ENCODE measurements around the gene ABHD1.

Gene ABHD1

DNA sequence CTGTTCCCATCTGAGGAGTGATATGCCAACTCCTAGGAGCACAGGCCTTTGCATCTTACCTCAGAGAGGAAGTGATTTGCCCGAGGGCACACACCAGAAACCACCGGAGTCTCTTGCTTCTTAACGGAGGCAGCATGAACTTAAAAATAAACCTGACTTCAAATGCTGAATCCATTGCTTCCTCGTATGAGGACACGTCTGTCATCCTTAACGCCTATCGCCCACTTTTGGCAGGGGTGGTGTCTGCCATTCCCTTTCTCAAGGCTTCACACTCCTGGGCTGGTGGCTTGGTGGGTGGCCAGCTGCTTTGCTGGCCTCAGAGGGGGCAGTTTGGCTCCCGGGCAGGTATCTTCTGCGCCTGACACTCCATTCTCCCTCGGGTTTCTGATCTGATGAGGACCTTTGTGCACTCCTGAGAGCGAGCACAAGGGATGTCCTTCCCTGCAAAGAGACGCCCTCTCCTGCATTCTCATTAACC, 11.9 kb downstream of the ABHD1 start:
- DNase-seq (ENCODE audit: low read depth in 2 of 2): no peak

DNA sequence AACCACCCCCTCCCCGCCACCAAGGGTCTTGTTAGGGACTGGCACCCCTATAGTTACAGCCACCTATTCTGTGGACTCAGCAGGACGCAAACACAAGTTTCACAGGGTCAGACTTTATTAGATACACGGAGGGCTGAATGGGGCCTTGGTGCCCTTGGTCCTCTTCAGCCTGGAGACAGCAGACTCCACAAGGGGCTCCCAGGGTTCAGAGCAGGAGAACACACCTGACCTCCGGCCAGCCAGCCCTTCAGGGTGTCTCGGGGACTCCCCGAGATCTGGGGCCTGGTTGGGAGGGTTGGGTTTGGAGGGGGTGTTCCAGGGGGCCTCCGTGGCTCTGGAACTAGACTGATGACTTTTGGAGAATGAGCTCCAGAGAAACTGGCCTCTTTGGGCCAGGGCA, 13.1 kb downstream of the ABHD1 start:
- no peak for DNase-seq (ENCODE audit: low read depth in 2 of 2)

DNA sequence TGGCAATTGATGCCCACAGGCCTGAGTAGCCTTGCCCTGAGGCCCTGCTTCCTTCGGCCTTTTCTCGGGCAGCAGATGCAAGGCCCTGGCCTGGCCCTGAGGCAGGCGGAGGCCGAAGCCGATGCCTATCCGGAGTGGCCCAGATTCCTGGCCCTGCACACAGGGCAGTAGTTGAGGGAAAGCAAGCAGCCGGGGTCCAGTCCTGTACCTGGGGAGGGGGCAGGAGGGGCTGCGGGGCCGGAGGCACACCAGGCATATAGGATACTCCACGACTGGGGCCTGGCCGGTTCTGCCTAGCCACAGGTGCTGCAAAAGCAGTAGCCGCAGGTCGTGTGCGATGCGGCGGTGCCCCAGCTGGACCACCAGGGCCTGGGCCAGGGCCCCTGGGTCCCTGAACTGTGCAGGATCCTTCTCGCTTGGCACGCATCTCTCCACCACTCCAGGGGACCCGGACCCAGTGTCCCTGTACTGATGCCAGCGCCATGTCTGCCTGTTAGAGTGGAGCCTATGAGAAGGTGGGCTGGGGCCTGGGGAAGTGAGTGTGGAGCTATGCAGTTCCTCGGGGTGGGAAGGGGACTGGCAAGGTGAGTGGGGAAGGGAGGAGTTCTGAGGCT, 13.8 kb downstream of the ABHD1 start:
- DNase-seq (ENCODE audit: low read depth in 2 of 2): no peak

- DNase-seq (ENCODE audit: low read depth in 2 of 2): no peak
Observed at GRCh38 chr2:27138111-27138510, 14.5 kb downstream of the ABHD1 start.

GRCh38 chr2:27139310-27139709, 15.7 kb downstream of the ABHD1 start, which contains the start of gene PRR30:
Gene PRR30, minus strand, starts transcription at chr2:27139410. Its CDS starts 1,081 bp downstream, at chr2:27138329.
- DNase-seq (ENCODE audit: low read depth in 2 of 2): no peak

- no peak for DNase-seq (ENCODE audit: low read depth in 2 of 2)
Observed at GRCh38 chr2:27143285-27143684, 19.7 kb downstream of the ABHD1 start.

GRCh38 chr2:27145682-27146081, 22.1 kb downstream of the ABHD1 start:
- DNase-seq (ENCODE audit: low read depth in 2 of 2): no peak

DNA sequence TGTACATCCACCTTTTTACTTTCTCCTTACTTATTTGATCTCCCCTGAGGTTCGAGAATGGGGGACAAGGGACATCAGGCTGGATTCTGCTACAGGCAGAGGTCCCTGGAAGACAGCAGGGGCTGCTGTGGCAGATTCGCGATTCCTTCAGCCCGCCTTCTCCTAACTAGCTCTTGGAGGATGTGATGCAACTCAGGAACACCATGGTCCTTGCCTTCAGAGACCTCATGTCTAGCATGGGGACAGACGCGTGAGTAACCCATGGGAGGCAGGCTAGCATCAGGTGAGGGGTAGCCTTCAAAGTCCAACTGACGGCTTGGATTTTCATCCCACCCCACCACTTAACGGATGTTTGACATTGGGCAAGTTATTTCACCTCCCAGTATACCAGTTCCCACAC, 24.3 kb downstream of the ABHD1 start:
- no peak for DNase-seq (ENCODE audit: low read depth in 2 of 2)

DNA sequence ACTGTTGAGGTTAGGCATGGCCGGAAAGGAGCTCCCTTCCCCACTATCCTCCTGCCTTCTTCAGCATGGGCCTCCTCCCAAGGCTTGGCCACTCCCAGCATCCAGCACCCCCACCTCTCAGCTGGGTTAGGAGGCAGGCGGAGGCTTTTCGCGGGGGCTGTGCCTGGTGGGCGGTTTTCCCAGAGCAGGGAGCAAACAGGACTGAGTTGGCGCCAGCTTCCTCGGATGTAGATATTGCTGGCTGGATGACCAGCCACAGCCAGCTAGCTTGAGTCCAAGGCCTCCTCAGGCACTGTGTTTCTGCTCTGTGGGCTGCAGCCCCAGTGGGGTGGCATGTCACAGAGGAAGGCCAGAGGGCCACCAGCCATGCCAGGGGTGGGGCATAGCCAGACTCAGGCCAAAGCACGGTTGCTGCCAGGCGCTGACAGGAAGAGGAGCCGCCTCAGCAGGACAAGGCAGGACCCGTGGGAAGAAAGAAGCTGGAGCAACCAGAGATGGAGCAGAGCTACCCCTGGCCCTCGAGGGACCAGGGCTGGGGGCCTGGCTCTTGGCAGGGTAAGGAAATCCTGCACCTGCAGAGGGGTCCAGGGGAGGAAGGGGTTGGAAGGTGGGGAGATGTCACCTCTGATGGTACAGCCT, 25.3 kb downstream of the ABHD1 start, which contains the start of gene TCF23:
Gene TCF23 (plus strand): TSS at position 204 of the 639 bp plus-strand sequence. CDS start 130 bp downstream, at position 334.
- DNase-seq (ENCODE audit: low read depth in 2 of 2): no peak

GRCh38 chr2:27149570-27150405, 26.2 kb downstream of the ABHD1 start:
- no peak for DNase-seq (ENCODE audit: low read depth in 2 of 2)

GRCh38 chr2:27150639-27151230, 27.1 kb downstream of the ABHD1 start:
- no peak for DNase-seq (ENCODE audit: low read depth in 2 of 2)

DNA sequence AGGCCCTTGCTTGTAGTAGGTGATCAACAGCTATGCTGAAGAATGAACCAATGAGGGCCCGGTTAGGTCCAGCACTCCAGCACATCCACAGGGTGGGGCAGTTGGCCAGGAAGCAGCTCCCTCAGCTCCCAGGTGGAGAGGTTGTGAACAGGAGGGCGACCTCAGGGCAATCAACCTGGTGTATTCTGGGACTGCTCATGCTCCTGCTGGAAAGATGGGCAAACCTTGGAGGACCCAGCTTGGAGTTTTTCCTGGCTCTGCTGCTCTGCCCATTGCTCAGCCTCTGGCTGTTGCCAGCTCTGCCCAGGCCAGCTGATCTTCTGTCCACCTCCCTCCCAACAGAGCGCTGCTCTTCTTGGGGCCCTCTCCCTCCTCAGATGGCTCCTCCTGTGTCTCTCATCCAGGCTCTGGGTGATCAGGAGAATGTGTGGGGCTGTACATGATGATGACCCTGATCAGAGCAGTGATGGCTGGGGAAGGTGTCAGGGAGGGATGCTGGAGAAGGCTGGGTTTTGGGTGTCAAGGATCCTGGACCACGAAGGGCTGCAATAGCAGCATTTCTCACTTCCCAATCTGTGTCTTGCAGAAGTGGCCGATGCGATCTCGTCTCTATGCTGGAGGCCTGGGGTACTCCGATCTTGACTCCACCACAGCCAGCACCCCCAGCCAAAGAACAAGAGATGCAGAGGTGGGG, 28.6 kb downstream of the ABHD1 start:
- no peak for DNase-seq (ENCODE audit: low read depth in 2 of 2)

DNA sequence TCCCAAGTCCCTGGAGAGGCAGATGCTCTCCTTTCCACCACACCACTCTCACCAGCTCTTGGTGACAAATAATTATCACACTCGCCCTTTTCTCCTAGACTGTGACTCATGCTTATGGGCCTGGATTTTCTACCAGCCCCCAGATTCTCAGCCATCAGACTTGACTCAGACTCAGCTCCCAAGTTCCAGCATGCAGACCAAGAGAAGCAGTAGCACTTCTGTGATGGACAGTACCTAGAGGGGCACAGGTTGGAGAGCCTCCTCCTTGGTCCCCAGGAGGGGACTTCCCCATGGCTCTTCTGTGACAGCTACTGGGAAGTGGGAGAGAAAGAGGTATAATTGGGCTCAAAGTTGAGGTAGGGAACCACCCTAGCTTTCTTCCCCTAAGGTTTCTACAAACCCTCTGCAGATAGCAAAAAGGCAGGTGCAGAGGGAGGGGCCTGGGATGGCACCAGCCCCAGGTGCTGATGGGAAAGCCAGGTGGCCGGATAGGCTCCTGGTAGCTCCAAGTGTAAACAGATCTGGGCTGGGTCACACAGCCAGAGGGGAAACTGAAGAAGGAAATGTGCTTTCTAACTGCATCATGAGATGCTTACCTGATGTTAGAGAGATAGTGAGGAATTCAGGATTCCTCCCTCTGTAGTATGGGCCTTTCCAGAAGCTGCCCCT, 29.3 kb downstream of the ABHD1 start:
- DNase-seq (ENCODE audit: low read depth in 2 of 2): no peak

DNA sequence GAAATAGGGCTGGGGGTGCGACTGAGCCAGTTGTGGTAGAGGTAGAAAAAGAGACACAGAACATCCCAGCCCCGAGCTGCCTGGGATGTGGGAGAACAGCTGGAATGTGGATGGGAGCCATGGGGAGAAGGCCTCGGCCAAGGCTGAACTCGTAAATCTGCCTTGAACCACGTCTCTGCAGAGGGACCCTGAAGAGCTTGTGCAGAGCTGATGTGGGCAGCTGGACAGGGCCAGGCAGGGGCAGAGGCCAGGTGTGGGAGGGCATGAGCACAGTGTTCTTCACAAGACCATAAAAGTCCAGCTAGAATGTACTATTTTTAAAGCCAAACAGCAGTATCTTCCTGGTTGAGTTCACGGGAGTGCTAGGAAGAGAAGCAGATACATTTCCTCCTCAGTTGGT, 30.9 kb downstream of the ABHD1 start:
- DNase-seq (ENCODE audit: low read depth in 2 of 2): no peak

GRCh38 chr2:27155069-27155520, 31.5 kb downstream of the ABHD1 start:
- no peak for DNase-seq (ENCODE audit: low read depth in 2 of 2)

- no peak for DNase-seq (ENCODE audit: low read depth in 2 of 2)
Observed at GRCh38 chr2:27158468-27158867, 34.9 kb downstream of the ABHD1 start.

DNA sequence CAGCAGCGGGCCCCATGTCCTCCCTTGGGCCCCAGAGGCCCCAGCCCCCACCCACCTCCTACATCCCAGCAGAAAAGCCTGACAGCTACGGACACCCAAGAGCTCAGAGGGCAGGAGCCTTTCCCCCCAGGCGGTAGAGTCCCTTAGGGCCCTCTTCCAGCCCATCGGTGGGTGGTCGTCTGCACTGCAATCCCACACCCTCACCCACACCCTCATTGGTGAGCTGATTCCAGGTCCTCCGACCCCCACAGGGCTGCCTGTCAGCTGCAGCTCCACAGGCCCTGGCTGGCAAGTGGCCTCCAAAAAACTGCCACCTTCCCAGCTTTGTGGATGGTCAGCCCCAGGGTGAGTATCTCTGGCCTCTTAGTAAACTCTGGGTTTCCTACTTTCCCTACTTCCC, 35.7 kb downstream of the ABHD1 start:
- no peak for DNase-seq (ENCODE audit: low read depth in 2 of 2)

DNA sequence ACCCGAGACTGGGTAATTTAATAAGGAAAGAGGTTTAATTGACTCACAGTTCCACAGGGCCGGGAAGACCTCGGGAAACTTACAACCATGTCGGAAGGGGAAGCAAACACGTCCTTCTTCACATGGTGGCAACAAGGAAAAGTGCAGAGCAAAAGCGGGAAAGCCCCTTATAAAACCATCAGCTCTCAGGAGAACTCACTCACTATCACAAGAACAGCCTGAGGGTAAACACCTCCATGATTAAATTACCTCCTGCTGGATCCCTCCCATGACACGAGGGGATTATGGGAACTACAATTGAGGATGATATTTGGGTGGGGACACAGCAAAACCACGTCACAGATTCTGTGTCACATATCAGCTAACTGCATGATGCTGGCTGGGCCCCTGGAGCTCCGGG, 36.6 kb downstream of the ABHD1 start:
- DNase-seq (ENCODE audit: low read depth in 2 of 2): no peak

DNA sequence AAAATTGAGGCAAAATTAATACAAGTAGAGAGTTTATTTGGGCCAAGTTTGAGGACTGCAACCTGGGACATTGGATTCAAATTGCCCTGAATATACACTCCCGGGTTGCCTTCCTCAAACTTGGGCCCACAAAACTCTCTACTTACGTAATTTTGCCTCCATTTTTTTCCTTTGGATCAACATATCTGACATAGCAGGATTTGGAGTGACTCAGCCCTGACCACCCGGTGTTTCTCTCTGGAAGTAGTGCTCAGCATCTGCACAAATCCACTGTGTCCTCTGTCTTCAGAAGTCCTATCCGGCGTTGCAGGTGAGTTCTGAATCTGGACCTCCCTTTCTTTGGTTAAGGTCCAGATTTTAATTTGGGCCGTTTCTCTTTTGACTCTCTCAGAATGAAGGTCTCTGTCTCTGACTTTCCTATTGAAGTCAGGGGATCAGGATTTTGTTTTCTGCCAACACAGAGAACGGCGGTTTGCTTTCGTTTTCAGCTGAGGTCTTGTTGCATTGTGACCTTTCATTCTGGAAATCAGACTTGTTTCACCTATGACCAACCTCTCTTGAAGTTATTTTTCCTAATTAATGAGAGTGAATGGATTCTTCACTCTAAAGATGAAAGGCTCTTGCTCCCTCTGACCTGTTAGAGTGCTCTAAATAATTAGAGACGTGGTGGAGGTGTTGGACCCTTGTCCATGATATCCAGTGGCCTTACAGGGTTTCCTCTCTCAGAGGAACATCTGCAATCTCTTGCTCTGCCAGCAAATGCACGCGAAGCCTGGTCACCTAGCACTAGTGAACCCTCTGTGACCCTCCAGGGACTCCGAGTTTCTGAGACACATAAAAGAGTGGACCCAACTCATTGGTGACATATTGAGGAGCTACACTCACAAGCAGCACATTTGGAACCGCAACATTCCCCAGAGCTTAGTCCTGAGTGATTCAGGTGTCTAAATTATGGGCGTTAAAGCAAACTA, 38.8 kb downstream of the ABHD1 start:
- no peak for DNase-seq (ENCODE audit: low read depth in 2 of 2)
